ENCODE results near the gene FUT1.

GRCh38 chr19:48777720-48778119, 25.3 kb upstream of the FUT1 start:
- TF ChIP-seq EZH2 (IDR thresholded peaks at IDR 0.05), result no peak
- TF ChIP-seq CTCF (IDR thresholded peaks at IDR 0.05 in 2 of 3, conservative IDR thresholded peaks at IDR 0.05 in 1 of 3; ENCODE audit: borderline replicate concordance in 1 of 3, insufficient read depth in 1 of 3, low read depth in 2 of 3, low read length in 2 of 3), result no peak
- TF ChIP-seq ZNF274 (IDR thresholded peaks at IDR 0.05; ENCODE audit: low read depth, low read length), result no peak
- TF ChIP-seq POLR2AphosphoS5 (IDR thresholded peaks at IDR 0.05; ENCODE audit: low read depth, low read length), result no peak
- no peak for TF ChIP-seq EZH2phosphoT487 (IDR thresholded peaks at IDR 0.05; ENCODE audit: borderline replicate concordance)
- TF ChIP-seq POLR2A (IDR thresholded peaks at IDR 0.05; ENCODE audit: borderline replicate concordance, extremely low read depth, insufficient read depth, insufficient read length), result no peak
- no peak for TF ChIP-seq SIN3A (IDR thresholded peaks at IDR 0.05; ENCODE audit: low read depth)

Data from HCT116 (cell line).